HG03565 (cell line): ENCODE data around the gene CEP19.

Experiments
- ATAC-seq: cut with Tn5 transposase; IDR thresholded peaks from one replicate; pipeline ENCODE4 v1.9.1; 2021; ENCODE audit warnings: mild to moderate bottlenecking, moderate library complexity; ENCODE audit not compliant: unreplicated experiment

CEP19 gene

DNA sequence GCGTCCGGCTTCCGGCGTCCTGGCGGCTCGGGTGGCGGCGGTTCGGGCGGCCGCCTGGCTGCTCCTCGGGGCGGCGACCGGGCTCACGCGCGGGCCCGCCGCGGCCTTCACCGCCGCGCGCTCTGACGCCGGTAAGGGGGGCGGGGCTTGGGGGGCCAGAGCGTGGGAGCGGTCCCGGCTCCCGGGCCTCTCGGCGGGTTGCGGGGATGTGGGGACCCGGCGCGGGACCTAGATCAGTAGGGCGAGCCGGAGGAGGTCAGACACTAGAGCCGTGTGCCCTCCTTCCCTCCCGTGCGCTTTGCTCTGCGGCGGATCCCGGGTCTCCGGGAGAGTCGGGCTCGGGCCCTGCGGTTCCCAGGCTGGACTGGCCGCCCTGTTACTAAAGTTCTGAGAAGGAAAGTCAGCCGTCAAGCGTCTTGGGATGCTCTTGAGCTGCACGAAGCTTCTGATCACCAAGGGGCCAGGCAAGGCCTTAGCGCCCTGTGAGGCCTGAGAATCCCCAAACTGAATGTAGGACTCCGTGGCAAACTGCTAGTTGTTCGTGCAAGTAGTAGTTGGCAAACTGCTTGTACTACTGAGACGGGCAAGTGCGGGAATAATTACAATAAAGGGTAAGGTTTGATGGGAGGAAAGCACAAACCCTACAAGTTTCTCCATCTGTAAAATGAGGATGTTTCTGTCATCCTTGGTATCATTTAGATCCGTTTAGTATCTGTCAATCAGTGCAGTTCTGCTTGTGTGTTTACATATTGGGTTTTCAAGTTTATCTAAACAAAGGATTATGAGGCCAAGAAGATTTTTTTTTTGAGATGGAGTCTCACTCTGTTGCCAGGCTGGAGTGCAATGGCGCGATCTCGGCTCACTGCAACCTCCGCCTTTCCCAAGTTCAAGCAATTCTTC is 714 bp upstream of the CEP19 start:
- ATAC-seq: peak; percentile 33

DNA sequence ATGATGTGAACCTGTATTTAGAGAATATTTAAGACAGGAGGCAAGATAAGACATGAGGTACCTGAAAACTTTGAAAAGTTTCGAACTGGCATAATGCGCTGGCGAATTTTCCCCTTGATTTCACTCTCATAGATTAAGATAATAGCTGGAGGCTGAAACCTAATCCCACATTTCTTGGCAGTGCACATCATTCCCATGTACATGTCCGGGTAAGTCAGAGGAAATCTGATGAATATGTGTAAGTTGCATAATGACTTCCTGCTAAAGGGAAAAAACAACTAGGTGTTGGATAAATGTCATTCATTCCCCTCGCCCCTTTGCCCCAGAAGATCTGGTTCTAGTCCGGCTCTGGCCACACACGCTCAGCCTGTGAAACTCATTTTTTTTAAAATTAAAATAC is 3.6 kb downstream of the CEP19 start:
- ATAC-seq: no peak

DNA sequence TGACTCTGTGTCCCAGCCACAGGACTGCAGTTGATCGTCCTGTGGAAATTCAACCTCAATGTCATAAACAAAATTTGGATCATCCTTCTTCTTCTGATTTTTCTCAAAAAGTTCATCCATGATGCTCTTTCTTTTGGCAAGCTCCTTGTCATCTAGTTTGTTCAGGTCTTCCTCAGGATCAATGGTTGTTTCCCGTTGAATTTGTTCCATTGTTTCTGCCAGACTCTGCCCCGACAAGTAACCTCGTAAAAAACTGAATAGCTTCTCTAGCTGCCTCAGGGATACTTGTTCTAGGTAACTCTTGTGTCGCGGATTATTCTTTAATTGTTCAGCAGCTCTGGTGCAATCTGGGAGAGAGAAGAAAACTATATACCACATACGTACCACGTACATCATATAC is 4.5 kb downstream of the CEP19 start:
- no peak for ATAC-seq

DNA sequence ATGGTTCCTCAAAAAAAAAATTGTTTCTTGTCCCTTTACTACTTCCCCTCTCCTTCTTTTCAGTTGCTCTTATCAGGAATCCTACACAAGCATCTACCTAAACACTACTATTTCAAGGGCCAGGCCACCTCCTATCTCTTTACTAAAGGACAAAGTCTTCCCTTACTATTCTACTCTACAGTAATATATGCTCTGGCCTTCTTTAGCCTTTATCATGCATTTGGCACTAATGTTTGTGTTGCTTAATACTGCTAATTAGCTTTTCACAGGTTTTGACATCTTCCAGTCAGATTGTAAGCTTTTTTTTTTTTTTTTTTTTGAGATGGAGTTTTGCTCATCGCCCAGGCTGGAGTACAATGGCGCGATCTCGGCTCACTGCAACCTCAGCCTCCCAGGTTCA is 5.3 kb downstream of the CEP19 start:
- no peak for ATAC-seq

DNA sequence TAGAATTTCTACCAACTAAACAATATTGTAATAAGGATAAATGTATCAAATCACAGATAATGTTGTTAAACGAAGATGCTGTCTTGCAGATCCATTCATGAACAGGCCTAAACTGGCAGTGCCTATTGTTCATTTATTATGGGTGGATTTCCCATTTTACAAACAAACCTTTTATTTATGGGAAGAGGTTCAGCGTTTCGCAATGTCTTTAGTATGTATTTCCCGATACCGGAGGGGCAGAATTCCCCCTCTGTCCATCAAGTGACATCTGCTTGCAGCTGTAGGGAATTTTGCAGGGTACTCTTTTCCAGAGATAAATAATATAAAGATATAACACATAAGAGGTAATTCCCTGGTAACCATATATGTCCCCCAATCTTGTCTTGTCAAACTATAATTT is 5.7 kb downstream of the CEP19 start:
- no peak for ATAC-seq

DNA sequence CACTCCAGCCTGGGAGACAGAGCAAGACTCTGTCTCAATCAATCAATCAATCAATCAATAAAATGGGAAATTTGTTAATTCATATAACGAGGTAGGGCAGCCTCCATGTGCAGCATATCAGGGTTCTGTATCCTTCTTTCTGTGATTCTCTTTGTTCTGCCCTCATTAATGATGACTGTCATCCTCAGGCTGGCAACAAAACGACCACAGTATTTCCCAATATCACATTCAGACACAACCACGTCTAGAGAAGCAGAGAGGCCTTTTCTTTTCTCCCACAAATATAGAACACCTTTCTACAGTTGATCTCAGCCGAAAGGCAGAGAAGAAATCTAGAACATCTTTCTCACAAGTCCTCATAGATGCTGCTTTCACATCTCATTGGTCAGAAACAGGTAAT is 11.2 kb downstream of the CEP19 start:
- ATAC-seq: no peak

DNA sequence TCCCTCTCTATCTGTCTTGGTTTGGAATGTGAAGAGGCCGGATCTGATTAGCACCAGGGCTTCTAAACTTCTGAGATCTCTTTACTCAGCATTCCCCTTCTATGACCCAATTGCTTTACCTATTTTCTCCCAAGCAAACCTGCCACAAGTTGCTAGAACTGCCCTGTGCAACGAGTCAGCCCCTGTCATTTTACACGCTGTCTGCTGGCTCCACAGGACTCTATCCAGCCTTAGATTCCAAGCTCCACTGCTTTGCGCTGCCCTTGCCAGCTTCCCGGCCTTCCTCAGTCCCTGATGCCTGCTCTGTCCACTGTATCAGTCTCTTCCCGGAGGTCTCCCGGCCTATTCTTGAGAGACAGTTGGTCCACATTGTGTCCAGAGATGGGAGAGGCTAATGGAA is 12.3 kb downstream of the CEP19 start:
- no peak for ATAC-seq

DNA sequence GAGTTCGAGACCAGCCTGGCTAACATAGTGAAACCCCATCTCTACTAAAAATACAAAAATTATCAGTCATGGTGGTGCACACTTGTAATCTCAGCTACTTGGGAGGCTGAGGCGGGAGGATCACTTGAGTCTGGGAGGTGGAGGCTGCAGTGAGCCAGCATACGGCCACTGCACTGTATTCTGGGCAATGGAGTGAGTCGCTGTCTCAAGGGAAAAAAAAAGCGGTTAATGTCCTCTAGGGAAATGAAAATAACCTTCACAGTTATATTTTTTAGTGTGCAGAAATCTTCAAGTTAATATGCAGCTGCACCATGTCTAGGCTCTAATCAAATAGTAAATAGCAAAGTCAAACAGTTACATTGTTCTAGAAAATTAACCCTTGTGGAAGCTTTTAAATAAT is 14.8 kb downstream of the CEP19 start:
- ATAC-seq: no peak

DNA sequence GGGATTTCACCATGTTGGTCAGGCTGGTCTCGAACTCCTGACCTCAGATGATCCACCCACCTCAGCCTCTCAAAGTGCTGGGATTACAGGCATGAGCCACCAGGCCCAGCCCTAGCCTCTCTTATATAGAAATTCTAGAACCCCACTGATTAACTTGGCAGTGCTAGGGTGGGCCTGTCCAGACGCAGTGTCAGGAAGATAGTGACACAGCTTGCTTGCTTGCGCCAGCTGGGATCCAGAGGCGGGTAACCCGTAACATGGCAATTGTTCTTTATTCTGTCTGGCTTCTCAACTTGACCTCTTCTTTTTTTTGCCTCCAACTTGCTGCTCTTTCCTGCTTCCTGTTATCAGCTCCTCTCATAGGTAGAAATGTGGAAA is 16.2 kb downstream of the CEP19 start:
- ATAC-seq: no peak

DNA sequence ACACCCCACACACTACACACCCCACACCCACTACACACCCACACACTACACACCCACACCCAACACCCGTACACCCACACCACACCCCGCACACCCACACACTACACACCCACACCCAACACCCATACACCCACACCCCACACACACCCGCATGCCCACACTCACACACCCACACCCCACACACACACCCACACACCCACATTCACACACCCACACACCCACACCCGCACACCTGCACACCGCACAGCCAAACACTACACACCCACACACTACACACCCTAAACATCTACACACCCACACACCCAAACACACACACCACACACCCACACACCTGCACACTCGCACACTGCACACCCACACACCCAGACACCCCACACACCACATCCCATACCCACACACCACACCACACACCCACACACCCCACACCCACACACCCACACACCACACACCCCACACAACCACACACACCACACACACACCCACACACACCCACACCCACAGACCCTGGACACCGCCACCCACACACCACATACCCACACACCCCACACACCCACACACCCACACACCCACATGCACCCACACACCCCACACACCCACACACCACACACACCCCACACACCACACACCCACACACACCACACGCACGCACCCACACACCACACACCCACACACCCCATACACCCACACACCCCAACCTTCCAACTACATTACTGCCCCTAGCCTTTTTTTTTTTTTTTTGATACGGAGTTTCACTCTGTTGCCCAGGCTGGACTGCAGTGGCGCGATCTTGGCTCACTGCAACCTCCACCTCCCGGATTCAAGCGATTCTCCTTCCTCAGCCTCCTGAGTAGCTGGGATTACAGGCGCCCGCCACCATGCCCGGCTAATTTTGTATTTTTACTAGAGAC is 16.9 kb downstream of the CEP19 start:
- ATAC-seq: no peak

DNA sequence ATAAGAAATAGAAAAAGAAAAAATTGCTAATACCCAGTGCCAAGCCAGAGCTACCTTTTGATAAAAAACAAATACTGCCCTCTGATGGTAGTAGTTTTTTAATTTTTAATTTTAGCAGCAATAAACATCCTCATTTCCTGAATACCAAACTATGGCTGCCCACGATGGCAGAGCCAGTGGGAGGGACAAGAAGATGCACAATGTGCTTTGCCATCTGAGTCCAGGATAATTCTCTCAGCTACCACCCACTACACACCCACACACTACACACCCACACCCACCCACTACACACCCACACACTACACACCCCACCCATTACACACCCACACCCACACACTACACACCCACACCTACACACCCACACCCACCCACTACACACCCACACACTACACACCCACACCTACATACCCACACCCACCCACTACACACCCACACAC is 17.8 kb downstream of the CEP19 start:
- no peak for ATAC-seq

DNA sequence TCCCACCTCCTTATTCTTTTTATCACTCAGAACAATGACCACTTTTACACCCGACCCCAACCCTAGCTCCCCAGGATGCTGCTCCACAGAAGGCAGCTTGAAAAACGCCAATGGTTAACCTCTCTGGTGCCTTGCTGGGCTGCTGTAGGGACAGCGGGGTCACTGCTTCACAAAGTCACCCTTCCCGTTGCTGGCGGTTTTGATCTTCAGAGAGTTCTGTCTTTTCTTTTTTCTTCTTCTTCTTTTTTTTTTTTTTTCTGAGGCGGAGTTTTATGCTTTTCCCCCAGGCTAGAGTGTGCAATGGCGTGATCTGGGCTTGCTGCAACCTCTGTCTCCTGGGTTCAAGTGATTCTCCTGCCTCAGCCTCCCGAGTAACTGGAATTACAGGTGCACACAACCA is 20.7 kb downstream of the CEP19 start:
- no peak for ATAC-seq

DNA sequence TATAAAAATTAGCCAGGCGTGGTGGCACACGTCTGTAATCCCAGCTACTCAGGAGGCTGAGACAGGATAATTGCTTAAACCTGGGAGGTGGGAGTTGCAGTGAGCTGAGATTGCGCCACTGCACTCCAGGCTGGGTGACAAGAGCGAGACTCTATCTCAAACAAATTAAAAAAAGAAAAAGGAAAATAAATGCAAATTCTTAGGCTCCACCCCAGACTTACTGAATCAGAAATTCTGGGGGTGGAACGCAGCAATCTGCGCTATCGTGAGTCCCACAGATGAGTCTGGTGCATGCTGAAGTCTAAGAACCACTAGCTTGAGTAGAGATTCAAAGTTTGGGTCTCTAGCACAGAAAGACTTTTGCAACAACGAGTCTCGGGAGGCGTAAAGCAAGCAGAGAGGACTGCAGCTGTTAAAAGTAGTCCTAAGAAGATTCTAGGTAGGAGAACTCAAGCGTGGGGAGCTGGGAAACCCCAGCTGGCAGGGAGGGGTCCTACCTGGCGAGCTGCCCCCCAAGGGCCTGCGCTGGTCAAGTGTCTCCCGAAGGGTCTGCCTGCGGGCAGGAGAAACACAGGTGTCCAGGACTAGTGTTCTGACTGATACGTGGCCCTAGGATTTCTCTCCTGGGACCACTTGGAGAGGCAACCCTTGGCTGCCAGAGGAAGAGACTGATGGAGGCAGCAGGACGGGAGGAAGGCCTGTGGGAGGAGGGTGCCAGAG is 21.9 kb downstream of the CEP19 start:
- no peak for ATAC-seq

DNA sequence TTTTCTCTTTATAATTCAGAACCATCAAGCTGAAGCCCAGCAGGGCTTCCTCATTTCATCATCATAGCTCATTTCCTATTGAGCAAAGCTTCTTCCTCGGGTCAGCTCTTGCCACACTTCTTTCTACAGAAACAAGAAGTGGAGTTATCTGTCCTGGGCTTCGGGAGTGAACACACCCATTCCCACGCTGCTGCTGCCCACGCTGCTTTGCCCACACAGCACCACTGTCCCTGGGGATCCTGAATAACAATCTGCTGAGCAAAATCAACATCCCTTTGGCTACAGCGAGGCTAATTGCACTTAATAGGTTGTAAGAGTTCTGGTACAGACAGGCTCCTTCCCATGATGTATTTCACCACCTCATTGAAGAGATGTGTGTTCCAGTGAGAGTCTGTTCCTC is 23.7 kb downstream of the CEP19 start:
- no peak for ATAC-seq

DNA sequence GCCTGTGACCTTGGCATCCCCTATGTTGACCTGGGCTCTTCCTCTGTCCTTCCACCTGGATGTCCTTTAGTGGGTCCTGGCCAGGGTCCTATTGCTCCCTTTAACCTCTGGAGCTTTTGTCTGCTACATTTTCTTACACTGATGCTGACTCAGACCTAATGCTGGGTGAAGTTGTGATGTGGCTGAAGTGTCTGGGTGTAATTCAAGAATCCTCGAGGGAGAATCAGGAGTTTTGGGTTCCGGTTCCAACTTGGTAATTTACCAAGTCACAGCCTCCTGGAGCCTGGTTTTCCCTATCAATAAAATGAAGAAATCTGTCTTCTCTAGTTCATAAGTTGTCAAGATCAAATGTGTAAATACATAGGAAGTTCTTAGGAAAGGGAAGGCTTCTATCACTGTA is 25.6 kb downstream of the CEP19 start:
- no peak for ATAC-seq

DNA sequence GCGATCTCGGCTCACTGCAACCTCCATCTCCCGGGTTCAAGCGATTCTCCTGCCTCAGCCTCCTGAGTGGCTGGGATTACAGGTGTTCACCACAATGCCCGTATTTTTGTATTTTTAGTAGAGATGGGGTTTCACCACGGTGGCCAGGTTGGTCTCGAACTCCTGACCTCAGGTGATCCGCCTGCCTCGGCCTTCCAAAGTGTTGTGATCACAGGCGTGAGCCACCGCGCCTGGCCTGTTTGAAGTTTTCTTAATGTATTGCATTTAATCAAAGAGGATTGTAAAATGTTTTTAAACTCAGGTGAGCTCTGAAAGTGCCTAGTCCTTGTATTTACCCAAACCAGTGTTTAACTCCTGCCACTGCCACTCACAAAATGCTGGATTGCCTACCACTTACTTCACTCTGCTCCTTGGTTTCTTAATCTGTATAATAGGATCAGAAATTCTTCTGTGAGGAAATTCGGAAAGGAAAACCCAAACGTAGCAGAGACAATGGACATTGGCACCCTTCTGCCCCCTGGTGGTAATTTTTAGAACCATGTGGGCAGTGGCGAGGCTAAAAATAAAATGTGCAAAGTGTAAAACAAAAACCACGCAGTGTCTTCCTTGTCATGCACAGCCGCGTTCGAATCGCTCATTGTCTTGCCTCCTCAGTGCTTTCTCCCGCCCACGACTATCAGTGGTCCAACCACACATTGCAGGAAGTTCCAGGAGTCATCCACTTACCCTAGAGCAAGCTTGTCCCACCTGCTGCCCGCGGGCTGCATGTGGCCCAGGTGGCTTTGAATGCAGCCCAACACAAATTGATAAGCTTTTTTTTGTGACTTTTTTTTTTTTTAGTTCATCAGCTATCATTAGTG is 27.3 kb downstream of the CEP19 start:
- ATAC-seq: peak; percentile 87

DNA sequence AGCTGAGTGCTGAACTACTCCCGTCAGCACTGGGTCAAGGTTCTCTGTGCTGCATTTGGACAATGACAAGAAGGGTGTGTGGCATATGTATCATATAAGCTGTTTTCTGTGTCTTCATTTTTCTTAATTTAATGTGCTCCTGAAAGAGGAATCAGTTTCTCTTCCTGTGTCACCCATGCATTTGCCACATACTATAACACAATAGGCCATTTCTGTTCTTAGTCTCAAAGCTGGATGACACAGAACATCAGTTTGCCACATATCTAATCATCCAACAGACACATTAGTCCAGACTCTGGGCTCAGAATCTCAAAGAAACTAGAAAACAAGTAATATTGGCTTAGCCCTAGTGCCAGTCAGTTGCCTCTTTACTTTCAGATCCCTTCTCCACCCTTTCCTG is 34.1 kb downstream of the CEP19 start:
- ATAC-seq: no peak

DNA sequence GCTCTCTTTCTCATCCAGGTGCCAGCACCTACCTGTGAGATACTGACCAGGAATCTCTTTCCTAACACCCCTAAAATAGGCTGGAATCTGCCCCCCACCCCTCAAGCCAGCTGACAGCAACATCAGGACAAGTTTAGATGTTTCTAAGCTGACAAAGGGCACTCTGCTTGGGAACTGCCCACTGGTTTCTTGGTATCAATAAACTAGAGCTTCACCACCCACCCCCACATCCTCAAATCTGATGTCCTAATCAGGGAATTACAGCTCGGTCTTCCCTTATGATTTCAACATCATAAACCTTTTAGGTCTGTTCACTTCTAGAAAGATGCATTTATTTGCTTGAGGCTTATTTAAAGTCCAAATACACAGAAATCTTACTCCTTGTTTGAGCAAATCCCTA is 34.7 kb downstream of the CEP19 start:
- ATAC-seq: no peak

DNA sequence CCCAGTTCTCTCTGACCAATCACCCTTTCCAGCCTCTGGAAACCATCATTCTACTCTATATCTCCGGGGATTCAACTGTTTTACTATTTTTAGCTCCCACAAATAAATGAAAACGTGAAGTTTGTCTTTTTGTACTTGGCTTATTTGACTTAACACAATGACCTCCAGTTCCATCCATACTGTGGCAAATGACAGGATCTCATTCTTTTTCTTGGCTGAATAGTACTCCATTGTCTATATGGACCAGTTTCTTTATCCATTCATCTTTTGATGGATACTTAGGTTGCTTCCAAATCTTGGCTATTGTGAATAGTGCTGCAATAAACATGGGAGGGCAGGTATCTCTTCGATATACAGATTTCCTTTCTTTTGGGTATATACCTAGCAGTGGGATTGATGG is 38.4 kb downstream of the CEP19 start:
- ATAC-seq: no peak

DNA sequence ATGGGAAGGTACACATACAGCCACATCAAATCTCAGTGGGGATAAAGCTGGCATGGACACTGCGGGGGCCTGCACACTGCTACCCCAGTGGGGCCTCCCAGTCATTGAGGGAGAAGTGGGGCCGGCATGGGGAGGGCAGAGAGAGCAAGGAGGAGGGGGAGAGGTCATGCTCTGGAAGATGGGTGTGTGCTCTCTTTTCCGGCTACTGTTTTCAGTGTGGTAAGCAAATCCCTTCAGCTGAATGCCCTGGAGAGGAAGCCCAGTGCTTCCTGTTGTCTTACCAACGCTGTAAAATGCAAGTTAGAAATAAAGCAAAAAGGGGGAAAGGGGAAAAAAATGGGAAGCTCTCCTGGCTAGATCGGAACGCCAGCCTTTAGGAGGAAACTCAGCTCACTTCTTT is 41.7 kb downstream of the CEP19 start:
- ATAC-seq: no peak
